ENCODE measurements around the gene ARL4D. TPM values are rescaled to one million over a fixed set of nuclear protein-coding genes. Genes with fewer than 3 reads are reported as not detected.

Gene ARL4D
- total RNA-seq, 4 donors from 2014 or later: 17.5 to 31.1 (median 21.9) TPM

- WGBS: 76% methylated on average over 5 of the region's 5 CpGs
- Histone ChIP-seq H3K4me3 (no peak overlapping the region), H3K27me3 (no peaks in the 10 kb centered on the region), H3K27ac (replicated peaks in 1 of 4) (no peak overlapping the region), H3K9me3 (no peaks in the 10 kb centered on the region), H3K36me3 (no peaks in the 10 kb centered on the region), H3K4me1 (peaks cover 6 to 21% (median 16%) of the 10 kb centered on the region in 4 donors)
- intact Hi-C loops (cut with DNase I): loop anchor here (5.0 kb wide), 1 partner anchor 36 kb away; no protein-coding TSS in a partner anchor
- TF ChIP-seq CTCF (IDR thresholded peaks at IDR 0.05) (peak in 2 of 3 experiments; percentile 36 to 47), POLR2A (IDR thresholded peaks at IDR 0.05; ENCODE audit: low read depth) (no peak)
- DNase-seq (ENCODE audit: extremely low spot score): no peak
These were observed 29.7 kb downstream of the ARL4D start for GRCh38 chr17:43428524-43428923.

GRCh38 chr17:43430936-43431713 lies 32.3 kb downstream of the ARL4D start:
- WGBS: 68% methylated on average over 6 of the region's 6 CpGs
- no peak for DNase-seq (ENCODE audit: extremely low spot score)
- H3K27ac ChIP-seq (replicated peaks in 1 of 4): peak overlapping the region in 3 of 4 donors; percentile 4 to 57 (median 23)

GRCh38 chr17:43431714-43432523 lies 33.1 kb downstream of the ARL4D start:
- 52% methylated on average over 7 of the region's 9 CpGs for WGBS
- no peak overlapping the region for H3K4me3 ChIP-seq
- DNase-seq (ENCODE audit: extremely low spot score): no peak
- peak overlapping the region in 3 of 4 donors; percentile 18 to 57 (median 23) for H3K27ac ChIP-seq (replicated peaks in 1 of 4)
- TF ChIP-seq CTCF (IDR thresholded peaks at IDR 0.05) (no peak), POLR2A (IDR thresholded peaks at IDR 0.05; ENCODE audit: low read depth) (no peak), POLR2AphosphoS5 (IDR thresholded peaks at IDR 0.05) (no peak), EP300 (IDR thresholded peaks at IDR 0.05) (no peak)
- H3K4me1 ChIP-seq: peaks cover 6 to 24% (median 16%) of the 10 kb centered on the region in 4 donors
- no peaks in the 10 kb centered on the region for H3K36me3 ChIP-seq
- intact Hi-C loops (cut with DNase I): no loop called here
- no peaks in the 10 kb centered on the region for H3K9me3 ChIP-seq
- H3K27me3 ChIP-seq: no peaks in the 10 kb centered on the region

More at GRCh38 chr17:43430936-43431713, 32.3 kb downstream of the ARL4D start:
- H3K27me3 ChIP-seq: no peaks in the 10 kb centered on the region
- H3K9me3 ChIP-seq: no peaks in the 10 kb centered on the region
- H3K4me3 ChIP-seq: no peak overlapping the region
- TF ChIP-seq POLR2AphosphoS5 (IDR thresholded peaks at IDR 0.05): no peak
- TF ChIP-seq POLR2A (IDR thresholded peaks at IDR 0.05; ENCODE audit: low read depth): no peak
- TF ChIP-seq CTCF (IDR thresholded peaks at IDR 0.05): no peak
- no peak for TF ChIP-seq EP300 (IDR thresholded peaks at IDR 0.05)
- H3K4me1 ChIP-seq: peaks cover 6 to 24% (median 16%) of the 10 kb centered on the region in 4 donors
- H3K36me3 ChIP-seq: no peaks in the 10 kb centered on the region
- intact Hi-C loops (cut with DNase I): no loop called here

GRCh38 chr17:43434902-43435319 lies 36.1 kb downstream of the ARL4D start:
- intact Hi-C loops (cut with DNase I): no loop called here
- 88% methylated on average over 4 of the region's 4 CpGs for WGBS
- peaks cover 6 to 24% (median 16%) of the 10 kb centered on the region in 4 donors for H3K4me1 ChIP-seq
- TF ChIP-seq POLR2AphosphoS5 (IDR thresholded peaks at IDR 0.05): no peak
- no peak for TF ChIP-seq EP300 (IDR thresholded peaks at IDR 0.05)
- TF ChIP-seq CTCF (IDR thresholded peaks at IDR 0.05): no peak
- TF ChIP-seq POLR2A (IDR thresholded peaks at IDR 0.05; ENCODE audit: low read depth): no peak
- no peak overlapping the region for H3K4me3 ChIP-seq
- no peaks in the 10 kb centered on the region for H3K36me3 ChIP-seq
- no peak overlapping the region for H3K27ac ChIP-seq (replicated peaks in 1 of 4)
- no peaks in the 10 kb centered on the region for H3K27me3 ChIP-seq
- no peaks in the 10 kb centered on the region for H3K9me3 ChIP-seq
- no peak for DNase-seq (ENCODE audit: extremely low spot score)
